Stimulated activated CD4-positive, alpha-beta T cell treated with anti-CD3 and anti-CD28 coated beads, Interleukin-4, amount 100 ng/mL, for 1 hour (primary cell): ENCODE data around the gene RETN.

Source experiments
- DNase-seq: peaks from one replicate; pipeline ENCODE4 v3.0.0-alpha.2; 2020

Gene RETN

DNA sequence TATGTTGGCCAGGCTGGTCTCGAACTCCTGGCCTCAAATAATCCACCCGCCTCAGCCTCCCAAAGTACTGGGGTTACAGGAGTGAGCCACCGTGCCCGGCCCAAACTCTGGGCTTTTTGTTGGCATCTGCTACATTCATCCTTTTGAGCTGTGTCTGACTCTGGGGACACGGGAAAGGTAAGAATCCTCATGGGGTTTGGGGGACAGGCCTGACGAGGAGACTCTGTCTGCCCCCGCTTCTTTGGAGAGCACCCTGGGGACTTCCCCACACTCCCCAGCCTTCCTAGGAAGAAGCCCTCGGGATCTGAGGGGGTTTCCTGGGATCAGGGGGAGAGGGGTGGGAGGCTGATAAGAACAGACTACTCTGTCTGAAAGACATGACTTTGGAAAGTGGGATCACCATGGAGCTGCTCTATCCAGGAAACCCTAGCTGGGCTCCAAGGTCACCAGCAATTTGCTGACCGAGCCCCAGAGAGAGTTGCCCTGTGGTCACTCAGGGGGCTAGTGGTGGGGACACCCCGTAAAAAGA is 41.1 kb downstream of the RETN start:
- DNase-seq = no peak

DNA sequence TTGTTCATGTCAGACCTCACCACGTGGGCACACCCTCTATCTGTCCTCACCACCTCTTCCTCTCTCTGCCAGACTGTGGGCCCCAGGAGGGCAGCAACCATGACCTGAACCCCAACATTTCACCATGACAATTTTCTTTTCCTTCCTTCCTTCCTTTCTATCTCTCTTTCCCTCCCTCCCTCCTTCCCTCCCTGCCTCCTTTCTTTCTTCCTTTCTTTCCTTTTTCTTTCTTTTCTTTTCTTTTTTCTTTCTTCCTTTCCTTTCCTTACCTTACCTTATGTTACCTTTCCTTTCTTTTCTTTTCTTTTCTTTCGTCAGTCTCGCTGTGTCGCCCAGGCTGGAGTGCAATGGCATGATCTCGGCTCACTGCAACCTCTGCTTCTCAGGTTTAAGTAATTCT is 41.8 kb downstream of the RETN start:
- DNase-seq = no peak

DNA sequence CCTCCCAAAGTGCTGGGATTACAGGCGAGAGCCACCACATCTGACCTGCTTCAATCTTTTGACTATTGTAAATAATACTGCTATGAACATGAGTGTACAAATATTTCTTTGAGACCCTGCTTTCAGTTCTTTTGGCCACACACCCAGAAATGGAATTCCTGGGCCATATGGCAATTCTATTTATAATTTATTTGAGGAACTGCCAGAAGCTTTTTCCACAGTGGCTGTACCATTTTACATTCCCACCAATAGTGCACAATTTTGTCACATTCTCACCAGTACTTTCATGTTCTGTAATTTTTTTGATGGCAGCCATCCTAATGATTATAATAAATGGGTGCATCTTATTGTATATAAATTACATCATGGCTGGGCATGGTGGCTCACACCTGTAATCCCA is 46.8 kb downstream of the RETN start:
- DNase-seq = no peak

DNA sequence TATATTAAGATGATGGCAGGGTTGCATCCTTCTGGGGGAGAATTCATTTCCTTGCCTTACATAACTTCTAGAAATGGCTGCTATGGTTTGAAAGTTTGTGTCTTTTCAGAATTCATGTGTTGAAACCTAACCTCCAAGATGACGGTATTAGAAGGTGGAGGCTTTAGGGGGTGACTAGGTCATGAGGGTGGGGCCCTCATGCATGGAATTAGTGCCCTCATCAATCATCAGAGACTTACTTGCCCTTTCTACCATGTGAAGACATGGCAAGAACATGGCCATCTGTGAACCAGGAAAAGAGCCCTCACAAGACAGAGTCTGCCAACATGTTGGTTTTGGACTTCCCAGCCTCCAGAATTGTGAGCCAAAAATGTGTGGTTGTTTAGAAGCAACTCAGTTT is 47.9 kb downstream of the RETN start:
- no peak for DNase-seq

DNA sequence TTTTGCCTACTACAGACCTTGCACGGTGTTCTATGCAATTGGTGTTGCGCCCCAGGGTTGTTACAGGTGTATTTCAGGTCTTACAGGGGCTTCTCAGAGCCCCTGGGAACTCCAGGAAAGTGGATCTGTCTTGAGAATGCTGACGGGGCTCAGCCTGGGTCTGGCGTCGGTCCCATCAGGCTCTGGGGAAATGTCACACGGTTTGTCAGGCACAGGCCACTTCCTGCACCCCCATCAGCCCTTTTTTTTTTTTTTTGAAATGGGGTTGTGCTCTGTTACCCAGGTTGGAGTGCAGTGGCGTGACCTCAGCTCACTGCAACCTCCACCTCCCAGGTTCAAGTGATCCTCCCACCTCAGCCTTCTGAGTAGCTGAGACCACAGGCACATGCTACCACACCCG is 49.8 kb downstream of the RETN start:
- no peak for DNase-seq
